ENCODE measurements around the gene CEP76. TPM values are rescaled to one million over a fixed set of nuclear protein-coding genes. Genes with fewer than 3 reads are reported as not detected.

CEP76 gene
- total RNA-seq, 1 experiment from 2014 or later: 26.4 TPM

- Histone ChIP-seq H3K27me3 (replicated peaks; ENCODE audit: control insufficient read depth, insufficient read depth, low read length) (no peaks in the 10 kb centered on the region), H3K9me3 (no peaks in the 10 kb centered on the region; the same call in 1 of the 2 replicates), H3K4me1 (peaks cover 8% of the 10 kb centered on the region; the same call in 1 of the 2 replicates), H3K4me3 (ENCODE audit: low read depth, low read length) (no peak overlapping the region), H3K36me3 (ENCODE audit: control insufficient read depth, insufficient read depth, low read length) (no peaks in the 10 kb centered on the region)
- no peaks in the 10 kb centered on the region for H3K27me3 Mint-ChIP-seq (ENCODE audit: insufficient read depth, unreplicated experiment)
- CTCF ChIA-PET: interaction anchor here (0.5 to 1.6 kb wide), 7 partner anchors 25 to 190 kb away, joined by 3 to 16 read pairs (median 4); no protein-coding TSS in a partner anchor
- H3K4me3 Mint-ChIP-seq (ENCODE audit: unreplicated experiment): no peak overlapping the region
- H3K9me3 Mint-ChIP-seq (ENCODE audit: unreplicated experiment): no peaks in the 10 kb centered on the region
- TF ChIP-seq, protein P1, sequence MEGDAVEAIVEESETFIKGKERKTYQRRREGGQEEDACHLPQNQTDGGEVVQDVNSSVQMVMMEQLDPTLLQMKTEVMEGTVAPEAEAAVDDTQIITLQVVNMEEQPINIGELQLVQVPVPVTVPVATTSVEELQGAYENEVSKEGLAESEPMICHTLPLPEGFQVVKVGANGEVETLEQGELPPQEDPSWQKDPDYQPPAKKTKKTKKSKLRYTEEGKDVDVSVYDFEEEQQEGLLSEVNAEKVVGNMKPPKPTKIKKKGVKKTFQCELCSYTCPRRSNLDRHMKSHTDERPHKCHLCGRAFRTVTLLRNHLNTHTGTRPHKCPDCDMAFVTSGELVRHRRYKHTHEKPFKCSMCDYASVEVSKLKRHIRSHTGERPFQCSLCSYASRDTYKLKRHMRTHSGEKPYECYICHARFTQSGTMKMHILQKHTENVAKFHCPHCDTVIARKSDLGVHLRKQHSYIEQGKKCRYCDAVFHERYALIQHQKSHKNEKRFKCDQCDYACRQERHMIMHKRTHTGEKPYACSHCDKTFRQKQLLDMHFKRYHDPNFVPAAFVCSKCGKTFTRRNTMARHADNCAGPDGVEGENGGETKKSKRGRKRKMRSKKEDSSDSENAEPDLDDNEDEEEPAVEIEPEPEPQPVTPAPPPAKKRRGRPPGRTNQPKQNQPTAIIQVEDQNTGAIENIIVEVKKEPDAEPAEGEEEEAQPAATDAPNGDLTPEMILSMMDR (IDR thresholded peaks at IDR 0.05; ENCODE audit: insufficient read depth in 1 of 2, low read depth in 1 of 2, low read length in 1 of 2, severe bottlenecking in 1 of 2, unreplicated experiment in 1 of 2): peak; percentile 31 to 49
- H3K27ac Mint-ChIP-seq (ENCODE audit: unreplicated experiment): no peak overlapping the region
- POLR2A ChIA-PET: interaction anchor here (1.0 kb wide), 1 partner anchor 140 kb away, joined by 12 read pairs; the partner anchor contains the start of gene PTPN2
- peak in 1 of 2 experiments; percentile 38 for DNase-seq
- H3K4me1 Mint-ChIP-seq (ENCODE audit: low read depth, unreplicated experiment): no peaks in the 10 kb centered on the region
- intact Hi-C loops (cut with micrococcal nuclease; ENCODE audit: unreplicated experiment): loop anchor here (1.0 to 2.0 kb wide), 4 partner anchors 13 to 190 kb away; no protein-coding TSS in a partner anchor
- no TSS peak for BruUV-seq (replicated peaks)
- H3K36me3 Mint-ChIP-seq (ENCODE audit: insufficient read depth, unreplicated experiment): peaks cover 2% of the 10 kb centered on the region
Measured at GRCh38 chr18:12744103-12744502, 41.6 kb upstream of the CEP76 start.

DNA sequence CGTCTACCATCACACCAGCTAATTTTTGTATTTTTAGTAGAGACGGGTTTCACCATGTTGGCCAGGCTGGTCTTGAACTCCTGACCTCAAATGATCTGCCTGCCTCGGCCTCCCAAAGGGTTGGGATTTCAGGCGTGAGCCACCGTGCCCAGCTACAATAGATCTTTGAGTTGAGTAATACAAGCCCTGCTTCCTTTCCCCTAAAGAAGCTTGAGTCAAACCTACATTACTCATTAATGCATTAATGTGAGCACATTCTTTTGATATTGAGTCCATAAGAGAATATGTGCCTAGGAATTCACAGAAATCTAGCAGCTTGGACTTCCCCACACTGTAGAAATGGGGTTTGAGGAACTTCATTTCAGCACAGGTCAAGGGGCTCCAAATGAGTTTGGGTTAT is 39.9 kb upstream of the CEP76 start:
- Mint-ChIP-seq H3K36me3 (ENCODE audit: insufficient read depth, unreplicated experiment) (no peaks in the 10 kb centered on the region), H3K27ac (ENCODE audit: unreplicated experiment) (no peak overlapping the region), H3K4me3 (ENCODE audit: unreplicated experiment) (no peak overlapping the region), H3K9me3 (ENCODE audit: unreplicated experiment) (no peaks in the 10 kb centered on the region), H3K4me1 (ENCODE audit: low read depth, unreplicated experiment) (no peaks in the 10 kb centered on the region), H3K27me3 (ENCODE audit: insufficient read depth, unreplicated experiment) (no peaks in the 10 kb centered on the region)
- BruUV-seq (replicated peaks): no TSS peak
- peaks cover 8% of the 10 kb centered on the region; the same call in 1 of the 2 replicates for H3K4me1 ChIP-seq
- H3K36me3 ChIP-seq (ENCODE audit: control insufficient read depth, insufficient read depth, low read length): no peaks in the 10 kb centered on the region
- H3K9me3 ChIP-seq: no peaks in the 10 kb centered on the region; the same call in 1 of the 2 replicates
- ChIA-PET CTCF (no interaction called here), POLR2A (no interaction called here)
- TF ChIP-seq, protein P1 (IDR thresholded peaks at IDR 0.05; ENCODE audit: insufficient read depth in 1 of 2, low read depth in 1 of 2, low read length in 1 of 2, severe bottlenecking in 1 of 2, unreplicated experiment in 1 of 2): no peak
- intact Hi-C loops (cut with micrococcal nuclease; ENCODE audit: unreplicated experiment): no loop called here
- no peak overlapping the region for H3K4me3 ChIP-seq (ENCODE audit: low read depth, low read length)
- no peaks in the 10 kb centered on the region for H3K27me3 ChIP-seq (replicated peaks; ENCODE audit: control insufficient read depth, insufficient read depth, low read length)
- DNase-seq: no peak

GRCh38 chr18:12741351-12741750 is 38.8 kb upstream of the CEP76 start:
- peak in 1 of 2 experiments; percentile 34 for DNase-seq
- H3K27me3 Mint-ChIP-seq (ENCODE audit: insufficient read depth, unreplicated experiment): no peaks in the 10 kb centered on the region
- Histone ChIP-seq H3K4me3 (ENCODE audit: low read depth, low read length) (no peak overlapping the region), H3K4me1 (peaks cover 8% of the 10 kb centered on the region; the same call in 1 of the 2 replicates), H3K9me3 (no peaks in the 10 kb centered on the region; the same call in 1 of the 2 replicates), H3K27me3 (replicated peaks; ENCODE audit: control insufficient read depth, insufficient read depth, low read length) (no peaks in the 10 kb centered on the region), H3K36me3 (ENCODE audit: control insufficient read depth, insufficient read depth, low read length) (no peaks in the 10 kb centered on the region)
- H3K4me3 Mint-ChIP-seq (ENCODE audit: unreplicated experiment): no peak overlapping the region
- CTCF ChIA-PET: no interaction called here
- POLR2A ChIA-PET: no interaction called here
- BruUV-seq (replicated peaks): no TSS peak
- H3K36me3 Mint-ChIP-seq (ENCODE audit: insufficient read depth, unreplicated experiment): no peaks in the 10 kb centered on the region
- TF ChIP-seq, protein P1 (IDR thresholded peaks at IDR 0.05; ENCODE audit: insufficient read depth in 1 of 2, low read depth in 1 of 2, low read length in 1 of 2, severe bottlenecking in 1 of 2, unreplicated experiment in 1 of 2): no peak
- H3K4me1 Mint-ChIP-seq (ENCODE audit: low read depth, unreplicated experiment): no peaks in the 10 kb centered on the region
- intact Hi-C loops (cut with micrococcal nuclease; ENCODE audit: unreplicated experiment): no loop called here
- H3K9me3 Mint-ChIP-seq (ENCODE audit: unreplicated experiment): no peaks in the 10 kb centered on the region
- no peak overlapping the region for H3K27ac Mint-ChIP-seq (ENCODE audit: unreplicated experiment)

Data from Caco-2 (cell line).